ENCODE results near the gene UBE4B.

GRCh38 chr1:10014016-10014415 lies 18.7 kb upstream of the UBE4B start:
- no peak for TF ChIP-seq REST (IDR thresholded peaks at IDR 0.05; ENCODE audit: low read depth)
- no peak for TF ChIP-seq YY1 (IDR thresholded peaks at IDR 0.05; ENCODE audit: extremely low read depth, insufficient replicate concordance, low read depth, low read length)
- TF ChIP-seq, protein P1, sequence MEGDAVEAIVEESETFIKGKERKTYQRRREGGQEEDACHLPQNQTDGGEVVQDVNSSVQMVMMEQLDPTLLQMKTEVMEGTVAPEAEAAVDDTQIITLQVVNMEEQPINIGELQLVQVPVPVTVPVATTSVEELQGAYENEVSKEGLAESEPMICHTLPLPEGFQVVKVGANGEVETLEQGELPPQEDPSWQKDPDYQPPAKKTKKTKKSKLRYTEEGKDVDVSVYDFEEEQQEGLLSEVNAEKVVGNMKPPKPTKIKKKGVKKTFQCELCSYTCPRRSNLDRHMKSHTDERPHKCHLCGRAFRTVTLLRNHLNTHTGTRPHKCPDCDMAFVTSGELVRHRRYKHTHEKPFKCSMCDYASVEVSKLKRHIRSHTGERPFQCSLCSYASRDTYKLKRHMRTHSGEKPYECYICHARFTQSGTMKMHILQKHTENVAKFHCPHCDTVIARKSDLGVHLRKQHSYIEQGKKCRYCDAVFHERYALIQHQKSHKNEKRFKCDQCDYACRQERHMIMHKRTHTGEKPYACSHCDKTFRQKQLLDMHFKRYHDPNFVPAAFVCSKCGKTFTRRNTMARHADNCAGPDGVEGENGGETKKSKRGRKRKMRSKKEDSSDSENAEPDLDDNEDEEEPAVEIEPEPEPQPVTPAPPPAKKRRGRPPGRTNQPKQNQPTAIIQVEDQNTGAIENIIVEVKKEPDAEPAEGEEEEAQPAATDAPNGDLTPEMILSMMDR (IDR thresholded peaks at IDR 0.05 in 2 of 3, conservative IDR thresholded peaks at IDR 0.05 in 1 of 3; ENCODE audit: borderline replicate concordance in 1 of 3, insufficient read depth in 1 of 3, low read depth in 2 of 3, low read length in 2 of 3), result no peak
- TF ChIP-seq POLR2A (IDR thresholded peaks at IDR 0.05; ENCODE audit: borderline replicate concordance, extremely low read depth, insufficient read depth, insufficient read length), result no peak
- no peak for TF ChIP-seq POLR2AphosphoS5 (IDR thresholded peaks at IDR 0.05; ENCODE audit: low read depth, low read length)
- no peak for TF ChIP-seq SRF (IDR thresholded peaks at IDR 0.05; ENCODE audit: low read depth)
- TF ChIP-seq EZH2 (IDR thresholded peaks at IDR 0.05), result no peak
